GM18907 (cell line): ENCODE results near the gene PLOD1.
"Not testable (repeated sequence)": the region's sequence is repeated elsewhere in the genome, so short reads cannot be mapped to it uniquely, and the experiment has no call there.

ENCODE experiments used
- ATAC-seq: cut with Tn5 transposase; IDR thresholded peaks from one replicate; pipeline ENCODE4 v1.9.1; 2021; ENCODE audit warnings: mild to moderate bottlenecking, moderate library complexity; ENCODE audit not compliant: unreplicated experiment

PLOD1 gene

GRCh38 chr1:11912482-11913216 is 21.9 kb upstream of the PLOD1 start:
- ATAC-seq: not testable (repeated sequence)

DNA sequence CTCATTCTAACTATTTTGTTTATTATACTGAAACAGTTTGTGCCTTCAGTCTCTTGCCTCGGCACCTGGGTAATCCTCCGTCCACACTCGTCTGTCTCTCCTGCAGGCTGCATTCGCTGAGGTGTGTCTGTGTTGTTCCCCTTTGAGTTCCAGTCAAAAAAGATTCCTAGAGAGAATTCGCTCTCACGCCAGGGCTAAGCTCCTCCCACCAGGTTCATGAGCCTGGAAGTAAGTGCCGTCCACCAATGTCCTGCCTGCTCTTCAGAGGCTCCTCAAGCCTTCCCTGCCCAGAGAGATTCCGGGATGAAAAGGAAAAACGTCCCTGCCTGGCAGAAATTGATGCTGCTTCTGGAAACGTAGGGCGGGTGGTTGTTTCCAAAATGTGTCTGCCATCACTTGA is 21.2 kb upstream of the PLOD1 start:
- no peak for ATAC-seq

DNA sequence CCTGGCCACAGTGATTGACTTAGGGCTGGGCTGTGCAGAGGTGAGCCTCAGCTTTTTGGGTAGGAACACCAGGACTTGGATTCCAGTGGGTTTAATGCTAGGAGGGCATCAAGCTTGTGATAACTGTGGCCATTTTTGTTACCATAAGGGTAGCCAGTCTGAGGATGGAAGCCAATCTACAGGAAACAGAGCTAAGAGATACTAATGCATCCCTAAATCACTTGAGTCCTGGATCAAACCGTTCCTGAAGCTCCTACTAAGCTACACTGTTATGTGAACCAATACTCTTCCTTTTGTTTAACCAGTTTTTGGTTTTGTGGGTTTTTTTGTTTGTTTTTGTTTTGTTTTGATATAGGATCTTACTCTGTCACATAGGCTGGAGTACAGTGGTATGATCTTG is 20.5 kb upstream of the PLOD1 start:
- no peak for ATAC-seq

GRCh38 chr1:11918799-11919519 is 15.6 kb upstream of the PLOD1 start:
- no peak for ATAC-seq

DNA sequence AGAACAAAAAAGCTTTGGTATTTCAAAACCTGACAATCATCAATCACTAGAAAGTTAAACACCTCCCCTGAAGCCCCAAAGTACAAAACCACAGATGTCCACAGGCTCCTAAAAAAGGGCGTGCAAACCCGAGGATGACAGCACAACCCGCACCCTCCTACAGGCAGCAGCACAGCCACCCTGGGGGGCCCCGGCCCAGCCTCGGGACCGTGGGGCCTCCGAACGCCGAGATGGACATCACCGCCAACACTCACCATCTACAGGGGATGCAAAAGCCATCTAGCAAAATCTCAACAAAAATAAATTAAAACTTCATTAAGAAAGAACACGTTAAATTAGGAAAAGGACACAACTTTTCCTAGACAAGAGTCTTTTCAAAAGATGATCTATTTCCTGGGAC is 14.9 kb upstream of the PLOD1 start:
- no peak for ATAC-seq

DNA sequence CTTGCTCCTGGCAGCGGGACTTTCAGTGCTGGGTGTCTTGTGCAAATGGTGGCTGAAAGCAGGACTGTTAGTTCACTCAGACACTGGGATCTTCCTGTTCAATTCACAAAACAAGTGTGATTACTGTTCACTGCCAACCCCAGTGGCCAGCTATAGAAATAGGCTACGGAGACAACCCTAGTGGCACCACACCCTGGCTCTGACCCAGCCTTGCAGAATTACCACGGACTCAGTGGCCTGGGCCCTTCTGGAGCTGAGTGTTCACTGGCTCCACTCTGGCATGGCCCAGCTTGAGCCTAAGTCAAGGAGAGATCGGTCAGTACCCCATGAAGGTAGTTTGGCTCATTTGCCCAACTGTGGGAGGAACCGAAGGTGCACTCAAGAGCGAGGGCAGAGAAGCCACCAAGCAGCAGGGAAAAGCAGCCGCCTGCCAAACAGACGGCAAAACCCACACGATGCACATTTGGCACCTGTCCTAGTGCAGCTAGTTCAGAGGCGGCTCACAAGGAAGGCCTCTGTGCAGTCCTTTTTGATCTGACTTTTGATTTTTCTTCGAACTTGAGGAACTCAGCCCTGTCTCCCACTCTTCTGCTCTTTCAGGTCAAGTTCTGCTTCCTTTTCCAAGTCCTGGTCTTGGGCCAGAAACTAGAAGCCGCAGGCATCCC is 14.1 kb upstream of the PLOD1 start:
- no peak for ATAC-seq

GRCh38 chr1:11921022-11921421 is 13.5 kb upstream of the PLOD1 start:
- no peak for ATAC-seq

DNA sequence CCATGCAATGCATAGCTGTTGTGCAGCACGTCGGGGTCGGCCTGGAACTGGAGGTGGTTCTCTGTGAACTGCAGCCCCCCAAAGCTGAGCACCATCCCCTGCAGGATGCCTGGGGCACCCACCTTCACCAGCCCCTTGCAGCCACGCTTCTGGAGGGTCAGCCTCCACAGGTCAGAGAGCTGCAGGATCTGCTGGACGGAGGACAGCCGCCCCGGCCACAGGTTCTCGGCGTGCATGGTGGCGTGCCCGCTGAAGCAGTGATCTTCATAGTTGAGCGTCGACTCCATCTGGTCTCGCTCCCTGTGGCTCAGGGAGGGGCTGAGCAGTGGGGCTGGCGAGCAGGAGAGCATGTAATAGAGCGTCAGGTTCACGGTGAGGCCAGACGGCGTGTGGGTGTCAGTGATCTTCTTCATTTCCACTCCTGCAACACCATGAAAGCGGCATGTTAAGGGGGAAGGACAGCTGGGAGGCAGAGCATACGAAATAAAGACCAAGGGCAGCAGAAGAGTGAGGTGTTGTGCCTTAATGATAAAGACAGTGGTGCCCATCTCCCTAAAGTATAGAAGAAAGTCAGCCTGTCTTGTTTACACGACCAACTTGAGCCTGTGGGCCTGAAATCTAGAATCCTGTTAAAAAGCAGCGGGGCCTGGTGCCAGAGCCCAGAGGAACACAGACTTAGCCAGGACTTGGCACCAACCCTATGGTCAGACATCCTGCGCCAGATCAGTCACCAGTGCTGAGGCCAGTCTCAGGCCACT is 11.3 kb upstream of the PLOD1 start:
- ATAC-seq: no peak

DNA sequence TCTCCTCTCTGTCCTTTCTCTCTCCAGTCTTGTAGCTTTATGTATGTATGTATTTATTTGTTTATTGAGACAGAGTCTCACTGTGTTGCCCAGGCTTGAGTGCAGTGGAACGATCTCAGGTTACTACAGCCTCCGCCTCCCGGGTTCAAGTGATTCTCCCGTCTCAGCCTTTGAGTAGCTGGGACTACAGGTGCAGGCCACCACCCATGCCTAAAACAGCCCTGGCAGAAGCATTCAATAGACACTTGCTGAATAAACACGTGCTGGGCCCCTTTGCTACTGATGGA is 10.7 kb upstream of the PLOD1 start:
- no peak for ATAC-seq

DNA sequence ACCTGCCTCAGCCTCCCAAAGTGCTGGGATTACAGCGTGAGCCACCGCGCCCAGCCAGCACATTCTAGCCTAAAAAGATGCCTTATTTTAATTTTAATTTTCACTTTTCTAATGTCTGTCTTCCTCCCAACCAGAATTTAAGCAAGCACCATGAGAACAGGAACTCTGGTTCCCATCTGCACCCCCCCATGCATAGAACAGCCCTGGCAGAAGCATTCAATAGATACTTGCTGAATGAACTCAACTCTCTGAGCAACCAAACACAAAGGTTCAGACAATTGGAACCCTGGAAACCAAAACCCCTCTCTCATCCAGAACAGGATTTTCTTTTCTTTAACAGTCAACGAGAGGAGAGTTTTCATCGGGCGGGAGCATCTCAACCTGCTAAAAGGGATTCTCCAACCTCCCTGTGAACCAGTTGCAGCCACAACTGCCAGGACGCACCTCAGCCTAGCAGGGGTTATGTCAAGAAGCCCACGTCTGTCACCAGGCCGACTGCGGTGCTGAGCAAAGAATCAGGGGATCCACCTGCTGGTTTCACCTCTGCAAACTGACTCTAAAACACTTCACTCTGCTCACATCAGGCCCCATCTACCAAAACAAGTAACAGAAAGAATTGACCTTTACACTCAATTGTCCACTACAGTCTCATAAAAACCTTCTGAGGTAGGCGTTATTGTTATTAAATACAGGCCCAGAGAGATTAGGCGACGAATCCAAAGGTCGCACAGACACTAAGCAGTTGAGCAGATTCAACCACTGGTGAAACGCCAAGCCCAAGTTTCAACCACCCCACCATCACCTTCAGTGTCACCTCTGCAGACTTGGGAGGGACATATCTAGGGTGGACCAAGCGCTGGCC is 10.0 kb upstream of the PLOD1 start:
- ATAC-seq: no peak

GRCh38 chr1:11925196-11925937 is 9.2 kb upstream of the PLOD1 start:
- peak; percentile 1 for ATAC-seq

DNA sequence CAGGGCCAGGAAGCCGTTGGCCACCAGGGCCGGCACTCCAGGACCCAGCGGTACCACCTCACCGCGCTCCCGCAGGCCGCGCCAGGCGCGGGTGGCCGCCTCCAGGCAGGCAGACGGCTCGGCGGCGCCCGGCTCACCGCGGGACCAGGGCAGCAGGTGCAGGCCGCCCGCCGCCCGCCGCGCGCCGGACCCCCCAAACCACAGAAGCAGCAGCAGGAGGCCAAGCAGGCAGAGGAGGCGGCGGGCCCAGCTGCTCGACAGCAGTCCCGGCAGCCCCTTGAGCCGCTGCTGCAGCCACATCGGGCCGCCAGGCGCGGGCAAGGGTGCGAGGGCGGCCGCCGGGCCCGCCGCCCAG is 8.6 kb upstream of the PLOD1 start:
- ATAC-seq: peak; percentile 19

- ATAC-seq: no peak
These were observed 6.5 kb upstream of the PLOD1 start for GRCh38 chr1:11927866-11928592.

GRCh38 chr1:11929849-11930248 is 4.7 kb upstream of the PLOD1 start:
- no peak for ATAC-seq

DNA sequence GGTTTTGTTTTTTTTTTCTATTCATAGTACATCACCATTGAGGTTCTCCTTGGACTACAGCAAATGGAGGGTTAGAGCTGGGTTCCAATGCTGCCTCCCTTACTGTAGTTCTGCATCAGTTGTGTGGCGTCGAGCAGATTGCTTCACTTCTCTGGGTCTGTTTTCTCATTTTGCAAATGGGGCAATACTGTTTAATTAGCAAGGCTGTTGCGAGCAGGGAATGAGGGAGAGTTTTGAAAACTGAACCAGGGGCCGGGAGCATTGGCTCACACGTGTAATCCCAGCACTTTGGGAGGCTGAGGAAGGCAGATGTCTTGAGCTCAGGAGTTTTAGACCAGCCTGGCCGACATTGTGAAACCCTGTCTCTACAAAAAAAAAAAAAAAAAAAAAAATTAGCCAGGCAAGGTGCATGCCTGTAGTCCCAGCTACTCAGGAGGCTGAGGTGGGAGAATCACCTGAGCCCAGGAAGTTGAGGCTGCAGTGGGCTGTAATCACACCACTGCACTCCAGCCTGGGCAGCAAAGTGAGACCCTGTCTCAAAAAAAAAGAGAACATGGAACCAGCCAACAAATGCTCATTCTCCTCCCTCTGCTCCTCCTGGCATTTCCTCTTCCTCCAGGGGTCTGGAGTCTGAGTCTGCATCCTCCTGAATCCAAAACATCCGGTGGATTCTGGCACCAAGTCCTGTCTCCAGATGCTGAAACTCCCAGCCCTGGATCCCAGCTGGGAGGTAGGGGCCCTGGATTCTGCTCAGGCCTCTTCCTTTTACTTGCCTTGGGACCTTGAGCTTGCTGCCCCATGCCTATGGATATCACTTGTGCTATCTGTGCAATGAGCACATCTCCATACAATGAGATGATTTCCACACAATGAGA is 3.7 kb upstream of the PLOD1 start:
- no peak for ATAC-seq

DNA sequence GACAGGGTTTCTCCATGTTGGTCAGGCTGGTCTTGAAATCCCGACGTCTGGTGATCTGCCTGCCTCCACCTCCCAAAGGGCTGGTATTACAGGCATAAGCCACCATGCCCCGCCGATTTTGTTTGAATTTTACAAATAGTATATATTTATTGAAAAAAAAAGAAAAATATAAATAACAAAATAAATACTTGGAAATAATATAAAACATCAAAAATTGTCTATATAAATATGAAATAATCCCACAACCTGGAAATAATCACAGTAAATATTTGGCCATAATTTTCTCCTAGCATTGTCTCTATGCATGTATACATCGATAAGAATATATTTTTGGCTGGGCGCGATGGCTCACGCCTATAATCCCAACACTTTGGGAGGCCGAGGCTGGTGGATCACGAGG is 2.7 kb upstream of the PLOD1 start:
- no peak for ATAC-seq

DNA sequence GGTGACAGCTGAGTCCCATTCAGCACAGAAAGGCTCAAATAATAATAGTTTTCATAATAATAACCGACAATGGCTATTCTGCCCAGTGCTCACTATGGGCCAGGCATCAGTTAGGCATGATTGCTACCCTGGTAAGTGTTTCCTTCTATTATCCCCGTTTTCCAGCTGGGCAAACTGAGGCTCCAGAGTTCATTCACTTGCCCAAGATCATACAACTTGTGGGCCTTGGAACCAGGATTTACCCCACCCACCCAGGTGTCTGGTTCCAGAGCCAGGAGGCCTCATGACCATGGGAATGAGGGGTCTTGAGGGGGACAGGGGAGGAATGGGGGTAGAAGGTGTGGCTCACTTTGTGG is 518 bp downstream of the PLOD1 start:
- ATAC-seq: peak; percentile 14

- ATAC-seq: not testable (repeated sequence)
These were observed 1.2 kb downstream of the PLOD1 start for GRCh38 chr1:11935733-11936132.
